HG03460 (cell line): ENCODE measurements around the gene NPTXR.
"Not testable (repeated sequence)": the region's sequence is repeated elsewhere in the genome, so short reads cannot be mapped to it uniquely, and the experiment has no call there.

Experiments
- ATAC-seq: cut with Tn5 transposase; IDR thresholded peaks from one replicate; pipeline ENCODE4 v1.9.1; 2021; ENCODE audit not compliant: unreplicated experiment

The NPTXR gene

DNA sequence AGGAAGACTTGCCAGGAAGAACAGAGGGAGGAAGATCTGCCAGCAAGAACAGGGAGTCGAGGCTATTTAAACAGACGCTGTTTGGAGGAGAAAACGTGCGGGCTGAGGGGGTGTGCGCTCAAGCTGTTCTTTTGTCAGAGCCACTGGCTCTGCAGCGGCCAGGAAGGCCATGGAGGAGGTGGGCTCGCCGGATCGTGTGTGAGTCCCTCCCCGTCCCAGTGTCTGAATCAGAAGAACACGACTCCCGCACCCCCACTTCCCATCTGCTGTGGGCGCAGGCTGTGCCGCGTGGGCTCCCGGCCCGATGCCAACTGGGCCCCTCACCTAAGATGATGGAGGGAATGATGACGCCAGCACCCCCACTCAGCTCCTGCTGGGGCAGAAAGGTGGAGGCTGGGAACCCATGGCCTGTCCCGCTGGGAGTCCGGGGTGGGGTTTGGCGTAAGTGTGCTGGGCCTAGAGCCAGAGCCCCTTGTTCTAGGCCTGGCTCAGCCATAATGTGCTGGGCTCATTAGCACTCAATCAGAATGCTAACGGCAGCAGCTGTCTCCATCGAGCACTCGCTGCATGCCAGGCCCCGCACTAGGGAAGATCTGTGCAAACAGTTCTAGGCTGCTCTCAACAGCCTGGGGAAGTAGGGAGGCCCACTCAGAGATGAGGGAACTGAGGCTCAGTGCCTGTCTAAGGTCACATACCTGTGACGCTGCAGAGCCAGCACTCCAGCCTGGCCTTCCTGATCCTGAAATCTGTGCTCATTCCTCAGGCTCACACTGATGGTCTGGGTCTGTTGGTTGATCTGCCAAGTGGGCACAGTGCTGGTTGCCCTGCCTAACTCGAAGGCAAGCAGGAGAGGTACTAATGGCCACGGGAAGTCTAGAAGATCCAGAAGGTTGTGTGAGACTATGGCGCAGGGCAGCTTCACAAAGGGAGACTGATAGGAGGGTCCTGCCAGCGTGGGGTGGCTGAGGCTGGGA lies 11.5 kb downstream of the NPTXR start:
- ATAC-seq = no peak

DNA sequence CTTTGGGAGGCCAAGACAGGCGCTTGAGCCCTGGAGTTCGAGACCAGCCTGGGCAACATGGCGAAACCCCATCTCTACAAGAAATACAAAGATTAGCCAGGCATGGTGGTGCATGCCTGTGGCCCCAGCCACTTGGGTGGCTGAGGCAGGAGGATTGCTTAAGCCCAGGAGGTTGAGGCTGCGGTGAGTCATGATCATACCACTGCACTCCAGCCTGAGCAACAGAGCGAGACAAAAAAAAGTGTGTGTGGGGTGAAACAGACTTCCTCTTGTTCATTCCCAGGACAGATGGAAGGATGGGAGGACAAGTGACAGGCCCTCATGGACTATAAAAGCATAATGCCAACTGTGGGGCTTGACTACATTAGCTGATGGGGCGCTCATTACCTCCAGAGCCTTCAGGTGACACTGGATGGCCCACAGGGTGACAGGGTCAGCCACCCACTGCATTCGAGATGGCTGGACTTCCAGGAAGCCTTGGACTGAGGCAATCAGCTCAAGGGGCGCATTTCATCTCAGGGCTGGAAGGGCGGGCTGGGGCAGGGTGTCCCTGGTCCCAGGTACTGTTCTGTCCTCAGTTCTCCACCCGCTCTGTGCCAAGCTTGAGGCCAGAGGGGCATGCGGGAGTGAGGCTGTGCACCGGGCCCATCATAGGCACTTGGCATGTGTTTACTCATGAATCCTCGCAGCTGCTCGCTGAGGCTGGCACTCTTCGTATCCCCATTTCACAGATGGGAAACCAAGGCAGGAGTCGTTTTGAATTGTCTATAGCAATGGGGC lies 12.5 kb downstream of the NPTXR start:
- ATAC-seq = no peak

- no peak for ATAC-seq
These were observed 13.1 kb downstream of the NPTXR start for GRCh38 chr22:38830845-38831108.

- no peak for ATAC-seq
These were observed 13.6 kb downstream of the NPTXR start for GRCh38 chr22:38830026-38830844.

- no peak for ATAC-seq
These were observed 14.3 kb downstream of the NPTXR start for GRCh38 chr22:38829485-38829884.

GRCh38 chr22:38828616-38829205 lies 15.1 kb downstream of the NPTXR start:
- no peak for ATAC-seq

DNA sequence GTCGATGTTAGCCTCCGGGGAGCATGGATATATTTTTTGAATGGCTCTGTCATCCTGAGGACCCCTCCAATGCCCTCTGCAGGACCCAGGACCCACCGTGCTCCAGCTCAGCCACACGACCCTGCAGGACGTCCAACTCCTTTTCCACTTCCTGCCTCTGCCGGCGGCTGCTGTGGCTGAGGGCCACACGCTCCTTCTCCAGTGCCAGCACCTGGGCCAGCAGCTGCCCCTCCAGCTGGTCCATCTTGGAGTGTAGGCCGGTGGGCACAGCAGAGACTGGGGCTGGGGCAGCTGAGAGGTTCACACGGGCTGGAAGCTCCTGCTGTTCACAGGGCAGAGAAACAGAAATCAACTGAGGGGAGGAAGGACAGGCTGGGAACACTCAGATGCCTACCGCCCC lies 15.6 kb downstream of the NPTXR start:
- no peak for ATAC-seq

GRCh38 chr22:38827510-38827909 lies 16.3 kb downstream of the NPTXR start:
- no peak for ATAC-seq

DNA sequence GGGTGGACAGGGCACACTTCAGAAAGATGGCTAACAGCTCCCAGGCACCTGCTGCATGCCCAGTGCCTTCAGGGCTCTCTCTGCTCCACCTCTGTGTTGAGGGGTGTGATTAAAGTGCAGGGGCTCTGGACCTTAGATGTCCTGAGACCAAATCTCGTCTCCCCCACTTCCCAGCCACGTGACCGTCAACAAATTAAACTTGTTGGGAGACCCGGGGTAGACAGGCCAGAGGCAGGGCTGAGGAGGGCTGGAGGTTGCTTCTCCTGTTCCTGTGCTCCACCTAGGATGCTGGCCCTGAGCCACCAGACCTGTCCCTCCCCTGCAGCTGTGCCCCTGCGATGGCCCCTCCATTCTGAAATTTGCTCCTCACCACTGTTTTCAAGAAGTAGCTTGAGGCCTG lies 17.0 kb downstream of the NPTXR start:
- no peak for ATAC-seq

GRCh38 chr22:38826386-38826785 lies 17.4 kb downstream of the NPTXR start:
- no peak for ATAC-seq

DNA sequence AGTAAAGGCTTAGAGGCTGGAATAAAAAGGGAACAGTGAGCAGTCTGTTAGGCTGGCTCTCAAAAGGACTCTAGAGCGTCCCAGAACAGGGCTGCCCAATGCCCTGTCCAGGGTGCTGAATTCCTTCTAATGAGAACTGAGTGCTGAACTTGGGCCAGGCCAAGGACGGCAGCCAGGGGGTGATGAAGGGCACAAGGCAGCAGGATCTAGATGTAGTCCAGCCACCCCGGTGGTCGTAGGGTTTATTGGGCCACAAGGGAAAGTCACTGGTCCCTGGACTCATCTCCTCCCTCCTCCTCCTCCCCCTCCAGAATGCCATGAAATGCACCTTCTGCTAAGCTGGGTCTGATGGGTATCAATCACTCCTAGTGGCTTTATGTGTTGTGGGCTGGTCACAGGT lies 19.2 kb downstream of the NPTXR start:
- ATAC-seq = no peak

DNA sequence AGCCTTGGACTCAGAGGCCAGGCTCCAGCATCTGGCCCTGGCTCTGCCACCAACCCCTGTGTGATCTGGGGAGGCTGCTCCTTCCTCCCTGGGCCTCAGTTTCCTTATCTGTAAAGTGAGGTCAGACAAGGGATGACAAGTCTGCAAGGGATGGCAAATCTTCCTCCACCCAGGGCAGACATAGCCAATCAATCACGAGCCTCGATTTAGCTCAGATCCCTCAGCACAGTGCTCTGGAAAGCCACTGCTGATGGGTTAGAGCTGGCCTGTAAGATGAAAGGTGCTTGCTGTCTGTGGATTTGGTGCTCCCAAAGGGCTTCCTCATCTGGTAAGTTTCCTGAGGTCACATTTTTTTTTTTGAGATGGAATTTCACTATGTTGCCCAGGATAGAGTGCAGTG lies 20.2 kb downstream of the NPTXR start:
- ATAC-seq = no peak

DNA sequence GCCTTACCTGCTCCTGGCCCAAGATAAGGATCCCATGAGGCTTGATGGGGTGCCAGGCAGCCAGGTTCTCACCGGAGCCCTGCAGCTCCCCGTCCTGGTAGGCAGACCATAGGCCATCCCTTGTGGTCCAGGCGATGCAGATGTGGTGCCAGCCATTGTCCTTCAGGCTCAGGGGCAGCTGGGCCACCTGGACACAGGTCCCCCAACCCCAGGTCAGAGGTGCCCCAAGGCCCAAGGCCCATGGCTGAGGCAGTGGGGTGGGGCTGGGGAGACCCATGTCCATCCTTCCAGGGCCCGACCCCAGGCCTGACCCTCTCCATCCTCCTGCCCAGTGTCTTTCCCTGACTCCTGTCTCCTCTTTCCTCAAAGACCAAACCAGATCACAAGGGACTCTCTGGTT lies 20.8 kb downstream of the NPTXR start:
- no peak for ATAC-seq

- no peak for ATAC-seq
These were observed 23.8 kb downstream of the NPTXR start for GRCh38 chr22:38820020-38820419.

DNA sequence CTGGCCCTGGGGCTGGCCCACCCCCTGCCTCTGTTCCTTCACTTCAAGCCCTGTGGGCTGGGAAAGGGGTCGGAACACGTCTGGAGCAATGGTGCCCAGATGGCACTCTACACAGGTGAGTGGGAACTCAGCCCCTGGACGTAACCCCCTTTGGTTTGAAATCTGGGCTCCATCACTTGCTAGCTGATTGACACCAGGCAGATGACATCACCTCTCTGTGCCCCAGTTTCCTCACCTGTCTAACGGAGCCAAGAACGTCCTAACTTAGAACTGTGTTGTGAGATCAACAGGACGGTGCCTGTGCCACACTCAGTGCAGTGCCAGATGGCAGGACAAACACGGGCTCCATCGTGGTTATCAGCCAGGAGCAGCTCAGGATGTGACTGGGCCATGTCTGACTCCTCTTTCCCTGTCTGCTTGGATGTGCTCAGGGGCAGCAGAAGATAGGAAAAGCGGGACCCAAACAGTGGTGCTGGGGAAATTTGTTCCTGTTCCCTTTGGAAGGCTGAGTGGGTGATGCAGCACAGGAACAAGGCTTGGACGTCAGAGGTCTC lies 24.4 kb downstream of the NPTXR start:
- ATAC-seq = no peak

- ATAC-seq = no peak
These were observed 26.6 kb downstream of the NPTXR start for GRCh38 chr22:38817196-38817595.

GRCh38 chr22:38815842-38816241 lies 28.0 kb downstream of the NPTXR start:
- ATAC-seq = no peak

- no peak for ATAC-seq
These were observed 32.6 kb downstream of the NPTXR start for GRCh38 chr22:38811241-38811640.

GRCh38 chr22:38805041-38805593 lies 38.7 kb downstream of the NPTXR start:
- not testable (repeated sequence) for ATAC-seq

DNA sequence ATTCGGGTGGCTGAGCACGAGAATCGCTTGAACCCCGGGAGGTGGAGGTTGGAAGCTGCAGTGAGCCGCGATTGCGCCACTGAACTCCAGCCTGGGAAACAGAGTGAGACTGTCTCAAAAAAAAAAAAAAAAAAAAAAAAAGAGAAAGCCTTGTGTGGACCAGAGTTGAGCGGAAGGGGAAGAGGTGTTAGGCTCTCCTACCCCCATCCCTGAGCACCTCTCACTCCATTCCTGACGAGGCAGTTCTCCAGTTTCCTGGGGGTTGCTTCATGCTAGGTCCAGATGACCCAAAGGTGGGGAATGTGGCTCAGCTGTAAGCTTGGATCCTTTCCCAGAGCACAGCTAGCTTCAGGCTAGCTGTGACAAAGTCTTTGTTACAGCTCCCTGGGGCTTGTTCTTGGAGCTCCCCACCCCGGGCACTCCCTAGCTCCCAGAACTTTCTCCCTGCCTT lies 41.1 kb downstream of the NPTXR start:
- no peak for ATAC-seq
